GM19372 (cell line): ENCODE measurements around the gene OXT.

ENCODE experiments used
- ATAC-seq: cut with Tn5 transposase; IDR thresholded peaks from one replicate; pipeline ENCODE4 v1.9.1; 2021; ENCODE audit warnings: mild to moderate bottlenecking, low read depth, moderate library complexity; ENCODE audit not compliant: unreplicated experiment

OXT gene

DNA sequence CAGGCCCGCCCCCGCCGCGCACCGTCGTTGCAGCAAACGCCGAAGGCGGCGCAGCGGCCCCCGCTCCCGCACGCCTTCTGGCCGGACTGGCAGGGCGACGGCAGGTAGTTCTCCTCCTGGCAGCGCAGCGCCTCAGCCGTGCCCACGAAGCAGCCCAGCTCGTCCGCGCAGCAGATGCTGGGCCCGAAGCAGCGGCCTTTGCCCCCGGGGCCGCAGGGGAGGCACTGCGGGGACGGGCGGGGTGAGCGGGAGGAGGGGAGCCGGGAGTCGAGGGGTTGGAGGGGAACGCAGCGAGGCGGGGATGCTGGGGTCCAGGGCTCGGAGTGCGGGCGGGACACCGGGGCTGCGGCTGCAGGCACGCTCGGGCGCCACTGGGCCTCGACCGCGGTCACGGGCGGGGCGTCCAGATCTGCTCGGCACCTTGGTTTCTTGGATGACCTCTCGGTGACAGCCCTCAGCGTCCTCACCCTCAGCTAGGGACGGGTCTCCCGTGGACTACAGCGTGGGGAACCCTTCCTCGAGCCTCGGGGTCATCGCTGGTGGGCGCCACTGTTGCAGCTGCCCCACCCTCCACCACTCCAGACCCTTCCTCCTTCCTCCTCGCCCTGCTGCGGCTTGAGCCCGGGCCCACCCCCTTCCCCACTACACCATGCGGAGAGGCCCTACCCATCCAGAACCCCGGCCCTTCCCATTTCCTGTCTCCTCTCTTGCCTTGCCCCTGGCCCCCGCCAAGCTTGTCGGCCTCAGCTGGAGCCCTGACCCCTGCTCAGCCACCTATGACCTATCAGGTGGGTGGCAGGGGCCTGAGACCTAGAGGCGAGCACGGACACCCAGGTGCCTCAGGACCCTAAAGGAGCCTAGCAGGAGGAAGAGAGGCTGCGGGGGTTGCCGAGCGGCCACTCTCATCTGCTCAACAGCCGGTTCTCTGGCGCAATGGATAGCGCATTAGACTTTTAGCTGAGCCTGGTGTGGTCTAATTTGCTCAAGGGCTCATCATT, 11.8 kb downstream of the OXT start:
- ATAC-seq = no peak

DNA sequence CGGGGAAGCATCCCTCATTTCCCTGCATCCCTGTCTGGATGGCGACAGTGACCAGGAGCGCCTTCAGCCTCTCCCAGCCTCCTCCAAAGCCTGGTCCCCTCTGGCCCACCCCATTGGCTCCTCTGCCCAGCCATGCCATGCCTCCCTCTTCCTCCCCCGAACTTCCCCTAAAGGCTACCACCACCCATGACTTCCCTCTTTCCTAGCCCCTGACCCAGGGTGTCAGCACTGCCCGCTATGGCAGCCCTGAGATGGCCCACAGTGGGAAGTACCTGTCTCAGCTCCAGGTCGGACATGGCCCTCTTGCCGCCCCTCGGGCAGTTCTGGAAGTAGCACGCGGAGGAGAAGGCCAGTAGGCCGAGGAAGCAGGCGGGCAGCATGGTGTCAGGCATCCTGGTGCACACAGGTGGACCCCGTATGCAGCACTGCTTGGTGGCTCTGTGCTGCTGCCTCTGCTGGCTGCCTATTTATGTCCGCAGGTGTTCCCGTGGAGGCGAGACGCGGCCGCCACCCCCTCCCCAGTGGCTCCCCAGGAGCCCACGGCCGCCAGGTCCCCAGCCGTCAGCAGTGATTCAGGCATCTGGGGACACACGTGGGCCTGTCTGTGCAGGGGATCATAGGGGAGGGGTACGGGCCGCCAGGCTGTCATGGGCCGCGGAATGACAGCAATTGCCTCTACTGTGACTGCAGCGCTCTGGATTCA, 13.0 kb downstream of the OXT start, which contains the start of gene AVP:
AVP (minus strand) TSS at position 442 of the 703 bp plus-strand sequence; CDS start at position 392, 50 bp downstream.
- ATAC-seq = no peak

DNA sequence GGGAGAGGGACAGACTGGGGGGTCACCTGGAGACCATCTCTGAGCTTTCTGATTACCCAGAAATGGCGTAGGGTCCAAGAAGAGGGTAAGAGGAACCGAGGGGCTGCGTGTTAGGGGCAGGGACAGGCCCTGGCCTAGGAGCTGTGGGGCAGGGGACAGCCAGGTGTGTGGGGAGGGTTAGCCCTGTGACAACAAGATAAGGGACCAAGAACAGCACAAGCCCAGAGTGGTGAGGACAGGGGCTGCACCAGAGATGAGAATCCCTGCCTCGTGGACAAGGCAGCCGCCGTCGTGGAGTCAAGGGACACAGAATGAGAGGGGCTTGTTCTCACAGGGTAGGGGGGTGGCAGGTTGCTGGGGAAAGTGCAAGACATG, 13.6 kb downstream of the OXT start:
- no peak for ATAC-seq

DNA sequence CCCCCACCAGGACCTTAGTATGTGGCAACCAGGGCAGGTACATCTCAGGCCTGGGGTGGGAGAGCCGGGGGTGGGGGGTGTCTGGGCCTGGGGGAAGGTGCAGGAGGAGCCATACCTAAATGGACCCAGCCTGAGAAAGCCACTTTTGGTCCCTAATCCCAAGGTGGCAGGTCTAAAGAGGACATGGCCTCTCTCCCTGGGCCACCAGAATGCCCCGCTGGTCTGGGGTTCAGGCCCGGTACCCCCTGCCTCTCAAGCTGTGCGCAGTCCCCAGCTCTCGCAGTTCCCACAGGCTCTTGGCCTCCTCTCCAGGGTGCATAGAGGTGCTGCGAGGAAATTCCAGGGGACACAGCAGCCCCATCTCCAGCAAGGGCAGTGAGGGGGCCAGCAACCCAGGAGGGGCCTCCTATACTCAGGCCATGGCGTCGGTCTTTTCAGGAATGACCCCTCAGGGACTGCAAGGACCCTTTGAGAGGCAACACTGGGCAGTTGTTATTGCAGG, 14.2 kb downstream of the OXT start:
- no peak for ATAC-seq

DNA sequence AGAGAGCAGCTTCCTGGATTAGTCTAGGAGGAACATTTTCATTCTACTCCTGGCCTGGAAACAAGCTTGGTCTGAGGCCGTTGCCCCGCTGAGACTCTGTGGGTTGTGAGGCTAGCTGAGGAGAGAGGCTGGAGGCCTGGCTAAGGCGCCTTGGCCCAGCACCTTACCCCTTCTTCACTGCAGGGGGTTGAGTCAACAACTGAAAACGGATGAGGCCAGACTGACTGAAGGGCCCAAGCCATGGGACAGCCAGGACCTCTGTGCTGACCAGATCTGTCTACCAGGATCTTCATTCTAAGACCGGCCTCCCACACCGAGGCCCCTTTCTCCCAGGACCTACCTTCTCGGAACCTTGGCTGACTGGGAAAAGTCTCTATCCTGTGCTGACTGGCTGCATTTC, 16.6 kb downstream of the OXT start:
- ATAC-seq = no peak

DNA sequence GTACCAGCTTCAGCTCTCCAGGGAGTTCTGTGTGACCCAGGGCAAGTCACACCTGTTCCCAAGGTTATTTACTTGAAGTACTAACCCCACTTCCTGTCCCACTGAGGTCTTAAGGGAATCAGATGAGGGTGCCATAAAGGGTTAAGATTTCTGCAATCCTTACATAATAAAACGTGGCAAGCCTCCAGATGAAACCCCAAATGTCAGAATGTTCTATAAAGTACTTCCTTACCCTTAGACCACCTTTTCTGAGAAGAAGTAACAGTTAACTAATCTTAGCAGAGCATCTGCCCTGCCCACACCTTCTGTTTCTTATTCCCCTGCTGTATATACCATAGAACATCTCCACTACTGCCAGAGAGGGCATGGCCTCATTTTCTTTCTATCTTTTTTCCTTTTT, 19.1 kb downstream of the OXT start:
- ATAC-seq = no peak

DNA sequence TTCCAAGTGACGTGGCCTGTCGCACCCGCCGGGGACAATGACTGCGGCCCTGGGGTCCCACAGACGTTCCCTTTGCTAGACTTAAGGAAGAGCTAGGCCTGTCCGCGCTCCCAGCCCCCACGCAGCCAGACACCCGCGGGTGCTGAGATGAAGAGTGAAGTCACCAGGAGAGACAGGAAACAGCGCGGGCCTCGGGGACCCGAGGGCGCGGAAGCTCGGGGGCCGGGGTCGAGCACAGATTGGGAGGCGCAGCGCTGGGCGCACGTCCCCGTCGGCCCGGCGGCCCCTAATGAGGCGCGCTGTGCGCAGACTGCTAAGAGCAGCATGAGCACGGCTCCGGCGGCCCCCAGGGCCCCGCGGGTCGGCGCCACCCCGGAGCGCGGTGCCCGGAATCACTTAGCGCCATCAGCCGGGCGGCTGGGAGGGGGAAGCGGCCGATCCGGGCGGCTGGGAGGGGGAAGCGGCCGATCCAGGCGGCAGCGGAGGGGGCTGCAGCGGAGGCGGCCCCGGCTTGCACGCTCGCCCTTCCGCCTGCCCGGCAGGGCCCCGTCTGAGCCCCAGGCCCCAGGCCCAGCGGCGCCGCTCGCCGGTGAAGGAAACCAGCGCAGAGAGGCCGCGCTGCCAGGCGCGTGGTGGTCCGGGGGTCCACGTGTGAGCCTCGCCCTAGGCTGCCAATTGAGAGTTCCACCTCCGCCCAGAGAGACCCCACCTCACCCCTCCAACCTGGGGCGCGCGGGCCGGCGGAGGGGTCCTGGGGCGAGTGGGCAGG, 21.4 kb downstream of the OXT start:
- ATAC-seq = no peak

DNA sequence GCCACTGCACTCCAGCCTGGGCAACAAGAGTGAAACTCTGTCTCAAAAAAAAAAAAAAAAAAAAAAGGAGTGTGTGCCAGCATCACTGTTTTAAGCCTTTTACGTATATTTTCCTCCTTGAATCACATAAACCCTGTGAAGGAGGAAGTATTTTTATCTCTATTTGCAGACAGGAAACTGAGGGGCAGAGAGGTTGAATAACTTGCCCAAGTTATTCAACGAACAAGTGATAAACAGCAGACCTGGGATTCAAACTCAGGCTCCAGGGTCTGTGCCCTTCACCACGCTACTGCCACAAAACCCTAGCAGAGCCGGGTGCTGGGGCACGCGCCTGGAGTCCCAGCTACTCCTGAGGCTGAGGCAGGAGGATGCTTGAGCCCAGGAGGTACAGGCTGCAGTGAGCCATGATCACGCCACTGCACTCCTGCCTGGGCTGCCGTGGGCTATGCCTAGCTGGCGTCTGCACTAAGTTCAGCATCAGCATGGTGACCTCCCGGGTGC, 22.5 kb downstream of the OXT start:
- no peak for ATAC-seq

DNA sequence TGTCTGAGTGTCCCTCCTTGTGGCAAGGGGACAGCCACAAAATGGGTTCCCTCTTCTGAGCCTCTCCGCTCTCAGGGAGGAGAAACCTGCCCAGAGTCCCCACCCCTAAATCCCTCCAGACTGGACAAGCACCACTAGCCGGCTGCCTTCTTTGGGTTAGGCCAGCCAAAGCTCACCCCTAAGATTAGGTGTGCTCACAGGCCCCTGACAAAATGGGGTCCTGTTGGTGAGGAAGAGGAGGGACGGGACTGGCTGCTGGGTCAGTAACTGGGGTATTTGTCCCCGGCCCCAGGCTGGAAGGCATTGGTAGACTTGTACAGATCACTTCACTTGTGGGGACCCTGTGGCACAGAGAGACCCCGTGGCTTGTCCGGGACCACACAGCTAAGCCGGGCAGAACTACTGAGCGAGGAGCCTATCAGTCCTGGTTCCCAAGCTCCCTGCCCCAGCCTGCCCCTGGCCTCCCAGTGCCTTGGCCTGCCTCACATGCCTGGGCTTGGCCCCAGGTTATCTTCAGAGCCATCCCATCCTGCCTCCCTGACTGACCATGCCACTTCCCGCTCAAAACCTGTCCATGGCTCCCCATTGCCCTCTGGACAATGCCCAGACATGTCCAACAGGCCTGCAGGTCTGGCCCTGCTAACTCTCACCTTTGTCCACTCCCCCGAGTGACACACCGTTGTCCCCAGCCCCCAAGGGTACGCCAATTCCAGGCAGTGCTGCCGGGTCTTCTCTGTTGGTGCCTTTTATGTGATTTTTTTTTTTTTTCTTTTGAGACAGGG, 23.6 kb downstream of the OXT start:
- no peak for ATAC-seq

DNA sequence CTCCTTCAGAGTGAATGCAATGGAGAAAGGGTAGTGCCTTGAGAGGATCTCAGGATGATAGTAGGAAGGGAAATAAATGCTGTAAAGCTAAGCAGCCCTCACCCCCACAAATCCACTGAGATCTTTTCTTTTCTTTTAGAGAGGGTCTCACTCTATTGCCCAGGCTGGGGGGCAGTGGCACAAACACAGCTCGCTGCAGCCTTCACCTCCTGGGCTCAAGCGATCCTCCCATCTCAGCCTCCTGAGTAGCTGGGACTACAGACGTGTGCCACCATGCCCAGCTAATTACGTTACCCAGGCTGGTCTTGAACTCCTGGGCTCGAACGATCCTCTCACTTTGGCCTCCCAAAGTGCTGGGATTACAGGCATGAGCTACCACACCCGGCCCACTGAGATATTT, 29.1 kb downstream of the OXT start:
- no peak for ATAC-seq

DNA sequence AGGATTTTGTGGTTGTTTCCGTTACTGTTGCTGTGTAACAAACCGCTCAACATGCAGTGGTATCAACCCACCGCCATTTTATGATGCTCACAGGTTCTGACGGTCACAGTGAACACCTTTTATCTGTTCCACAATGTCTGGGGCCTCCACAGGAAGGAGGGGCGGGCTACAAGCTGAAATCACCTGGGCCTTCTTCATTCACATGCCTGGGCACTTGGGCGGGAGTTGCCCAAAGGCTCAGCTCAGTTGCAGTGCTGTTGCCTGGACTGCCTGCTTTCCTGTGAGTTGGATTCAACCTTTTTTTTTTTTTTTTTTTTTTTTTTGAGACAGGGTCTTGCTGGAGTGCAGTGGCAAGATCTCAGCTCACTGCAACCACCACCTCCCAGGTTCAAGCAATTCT, 29.8 kb downstream of the OXT start:
- ATAC-seq = no peak

DNA sequence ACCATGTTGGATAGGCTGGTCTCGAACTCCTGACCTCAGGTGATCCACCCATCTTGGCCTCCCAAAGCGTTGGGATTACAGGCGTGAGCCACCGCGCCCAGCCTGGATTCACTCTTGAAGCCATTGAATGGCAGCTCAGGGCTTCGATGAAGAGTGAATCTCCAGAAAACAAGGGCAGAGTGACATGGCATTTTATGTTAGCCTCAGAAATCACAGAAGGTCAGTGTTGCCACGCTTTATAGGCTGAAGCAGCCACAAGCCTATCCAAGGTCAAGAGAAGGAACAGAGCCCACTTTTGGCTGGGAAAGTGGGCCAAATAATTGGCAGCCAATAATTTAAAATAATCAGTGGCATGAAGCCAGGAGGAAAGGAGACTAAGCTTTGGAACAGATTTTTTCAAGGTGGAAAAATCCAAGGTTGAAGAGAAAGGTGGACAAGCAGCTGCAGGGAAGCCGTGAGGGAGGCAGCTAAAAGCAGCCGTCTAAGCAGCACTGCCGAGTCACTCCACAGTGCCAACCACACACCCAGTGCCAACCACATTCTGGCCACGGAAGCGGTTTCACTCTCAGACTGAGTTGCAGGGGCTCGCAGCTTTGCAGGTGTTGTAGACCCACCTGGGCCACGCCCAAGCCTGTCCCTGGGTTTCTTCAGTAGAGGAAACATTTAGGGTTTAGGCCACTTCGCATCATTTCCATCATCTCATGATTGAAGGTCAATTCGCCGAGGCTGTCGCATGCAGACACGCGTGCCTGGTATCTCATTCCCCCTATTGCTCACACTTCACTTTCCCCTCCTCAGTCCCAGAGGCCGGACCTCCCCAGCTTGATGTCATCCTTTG, 30.5 kb downstream of the OXT start:
- ATAC-seq = no peak

DNA sequence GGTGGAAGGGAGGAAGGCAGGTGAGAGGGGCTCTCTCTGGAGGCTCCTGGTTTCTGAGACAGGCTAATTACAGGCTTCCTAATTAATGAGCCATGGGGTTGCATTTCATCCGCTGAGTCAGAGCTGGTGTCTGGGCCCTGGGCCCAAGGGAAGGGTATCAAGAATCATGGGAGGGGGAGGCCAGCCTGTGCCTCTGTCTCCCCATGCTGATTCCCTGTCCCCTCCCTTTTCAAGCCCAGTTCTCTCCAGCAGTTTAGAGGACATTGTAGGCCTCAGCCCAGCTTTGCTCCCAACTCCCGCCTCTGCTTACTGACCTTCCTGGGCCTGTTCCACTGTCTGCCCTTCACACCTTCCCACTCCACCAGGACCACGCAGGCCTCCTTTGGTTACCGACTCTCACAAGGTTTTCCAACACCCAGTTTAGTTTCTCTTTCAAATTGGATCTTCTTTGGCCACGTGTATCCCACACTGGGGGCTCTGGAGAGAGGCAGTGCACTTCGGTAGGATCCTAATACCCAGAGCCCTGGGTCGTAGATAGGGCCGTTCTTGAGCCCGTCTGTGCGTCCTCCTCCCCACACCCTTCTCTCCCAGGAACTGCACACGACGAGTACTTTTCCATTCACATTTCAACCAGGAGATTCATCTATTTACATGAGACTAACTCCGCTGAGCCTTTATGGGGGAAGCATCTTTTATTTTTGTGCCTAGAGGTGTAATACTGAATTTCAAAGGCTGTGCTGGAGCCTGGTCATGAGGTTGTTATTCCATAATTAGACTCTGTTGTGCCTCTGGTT, 31.4 kb downstream of the OXT start:
- no peak for ATAC-seq

DNA sequence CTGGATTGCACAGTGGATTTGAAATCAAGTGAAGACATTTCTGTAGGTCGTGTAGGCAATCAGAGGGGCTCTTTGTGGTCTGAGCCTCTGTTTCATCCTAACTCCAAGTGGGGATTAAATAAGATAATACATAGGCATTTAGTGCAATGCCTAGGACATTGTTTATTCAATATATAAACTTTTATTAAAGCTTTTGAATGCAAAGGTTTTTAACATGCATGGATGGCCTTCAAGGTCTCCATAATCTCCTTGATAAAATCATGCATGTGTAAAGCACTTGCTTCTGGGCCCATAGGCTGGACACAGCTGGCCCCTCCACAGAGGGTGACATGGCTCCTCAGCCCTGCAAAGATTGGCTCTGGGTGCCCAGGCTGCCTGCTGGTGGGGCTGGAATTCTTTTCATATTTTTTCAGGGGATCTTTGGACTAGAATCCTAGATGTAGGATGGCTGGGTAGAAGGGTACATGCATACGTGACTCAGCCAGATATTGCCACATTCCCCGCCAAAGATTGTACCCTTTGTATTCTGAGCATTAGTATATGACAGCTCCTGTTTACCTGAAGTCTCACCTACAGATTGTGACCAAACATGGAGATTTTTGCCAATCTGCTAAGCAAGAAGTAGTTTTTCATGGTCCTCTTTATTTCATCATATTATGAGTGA, 32.1 kb downstream of the OXT start:
- no peak for ATAC-seq

DNA sequence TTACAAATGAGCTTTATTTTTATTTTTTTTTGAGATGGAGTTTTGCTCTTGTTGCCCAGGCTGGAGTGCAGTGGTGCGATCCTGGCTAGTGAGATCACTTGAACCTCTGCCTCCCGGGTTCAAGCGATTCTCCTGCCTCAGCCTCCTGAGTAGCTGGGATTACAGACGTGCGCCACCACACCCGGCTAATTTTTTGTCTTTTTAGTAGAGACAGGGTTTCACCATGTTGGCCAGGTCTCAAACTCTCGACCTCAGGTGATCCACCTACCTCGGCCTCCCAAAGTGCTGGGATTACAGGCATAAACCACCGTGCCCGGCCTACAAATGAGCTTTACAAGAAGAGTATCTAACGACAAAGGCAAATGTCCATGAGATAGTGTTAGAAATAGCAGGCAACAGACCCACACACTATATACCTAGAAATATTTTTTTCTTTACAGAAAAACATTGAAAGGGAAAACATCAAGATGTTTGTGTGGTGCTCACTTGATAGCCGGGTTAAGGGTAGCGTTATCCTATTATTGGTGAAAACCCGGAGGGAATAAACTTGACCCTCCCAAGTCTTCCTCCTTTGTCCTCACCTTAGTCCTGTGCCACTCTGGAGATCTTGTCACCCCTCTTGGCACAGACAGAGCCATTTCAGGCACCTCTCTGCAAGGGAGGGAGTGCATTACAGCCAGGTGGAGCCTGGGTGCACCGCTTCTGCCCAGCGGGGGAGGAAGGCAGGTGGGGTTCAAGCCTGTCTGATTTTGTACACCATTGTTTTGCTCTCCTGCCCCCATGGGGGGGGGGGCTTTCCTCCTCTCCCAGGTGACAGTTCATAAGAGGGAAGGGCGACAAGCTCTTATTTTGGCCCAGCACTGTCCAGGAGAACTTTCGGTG, 34.1 kb downstream of the OXT start:
- ATAC-seq = no peak

DNA sequence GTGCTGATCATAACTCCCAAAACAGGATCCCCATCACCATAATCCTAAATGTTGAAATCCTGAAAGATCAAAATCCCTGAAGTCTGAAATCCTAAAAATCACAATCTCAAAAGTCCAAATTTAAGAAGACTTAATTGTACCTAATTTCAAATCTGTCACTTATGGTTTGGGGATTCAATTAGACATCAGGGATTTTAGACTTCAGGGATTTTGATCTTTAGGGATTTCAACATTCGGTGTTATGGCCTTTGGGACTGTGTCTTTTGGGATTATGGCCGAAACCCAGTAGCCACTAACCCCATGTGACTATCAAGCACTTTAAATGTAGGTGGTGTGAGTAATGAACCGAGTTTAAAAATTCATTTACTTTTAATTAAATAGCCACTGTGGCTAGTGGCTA, 34.8 kb downstream of the OXT start:
- ATAC-seq = no peak
